Measurements from ENCODE around the gene NKAIN4. TPM values are rescaled to one million over a fixed set of nuclear protein-coding genes. Genes with fewer than 3 reads are reported as not detected.
"Not testable (repeated sequence)": the region's sequence is repeated elsewhere in the genome, so short reads cannot be mapped to it uniquely, and the experiment has no call there.

NKAIN4 gene
- total and polyA plus RNA-seq, 12 donors, result 0.04 TPM; not detected in 11

GRCh38 chr20:63251350-63251749, 2.9 kb downstream of the NKAIN4 start:
- intact Hi-C loops (cut with DNase I); H3K36me3 ChIP-seq; H3K4me3 ChIP-seq; ATAC-seq; H3K27ac ChIP-seq; DNase-seq; H3K9me3 ChIP-seq: not testable (repeated sequence)
- TF ChIP-seq CTCF (IDR thresholded peaks at IDR 0.05), result peak in 3 of 9 donors; percentile 22 to 37 (median 27)
- WGBS, 2 donors, result 27 to 31% methylated on average over 12 of the region's 14 CpGs
- Histone ChIP-seq H3K27me3 (peaks cover 38 to 98% (median 94%) of the 10 kb centered on the region in 7 donors), H3K4me1 (peaks cover 0 to 17% (median 9%) of the 10 kb centered on the region in 9 donors)

DNA sequence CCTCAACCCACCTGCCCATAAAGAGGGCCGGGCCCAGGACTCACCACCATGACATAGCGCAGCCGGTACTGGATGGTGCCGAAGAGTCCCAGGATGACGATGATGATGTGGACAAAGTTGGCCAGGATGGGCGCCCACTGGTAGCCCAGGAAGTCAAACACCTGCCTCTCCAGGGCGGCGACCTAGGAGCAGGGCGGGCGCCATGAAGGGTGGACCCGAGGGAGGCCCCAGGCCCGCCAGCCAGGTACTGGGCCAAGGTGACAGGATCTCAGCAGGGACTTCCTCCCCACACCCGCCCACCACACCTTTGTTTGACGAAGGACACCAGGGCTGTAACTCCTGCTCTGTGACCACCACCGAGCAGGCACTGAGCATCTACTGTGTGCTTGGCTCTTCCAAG, 4.4 kb downstream of the NKAIN4 start:
- DNase-seq, result no peak
- WGBS, 2 donors, result 89 to 90% methylated on average over 15 of the region's 15 CpGs
- Histone ChIP-seq H3K9me3 (no peaks in the 10 kb centered on the region), H3K36me3 (no peaks in the 10 kb centered on the region), H3K4me3 (no peak overlapping the region), H3K27me3 (peaks cover 37 to 97% (median 90%) of the 10 kb centered on the region in 7 donors), H3K4me1 (peaks cover 0 to 17% (median 9%) of the 10 kb centered on the region in 9 donors), H3K27ac (no peak overlapping the region)
- intact Hi-C loops (cut with DNase I), result no loop called here
- TF ChIP-seq CTCF (IDR thresholded peaks at IDR 0.05), result no peak
- ATAC-seq, result no peak

DNA sequence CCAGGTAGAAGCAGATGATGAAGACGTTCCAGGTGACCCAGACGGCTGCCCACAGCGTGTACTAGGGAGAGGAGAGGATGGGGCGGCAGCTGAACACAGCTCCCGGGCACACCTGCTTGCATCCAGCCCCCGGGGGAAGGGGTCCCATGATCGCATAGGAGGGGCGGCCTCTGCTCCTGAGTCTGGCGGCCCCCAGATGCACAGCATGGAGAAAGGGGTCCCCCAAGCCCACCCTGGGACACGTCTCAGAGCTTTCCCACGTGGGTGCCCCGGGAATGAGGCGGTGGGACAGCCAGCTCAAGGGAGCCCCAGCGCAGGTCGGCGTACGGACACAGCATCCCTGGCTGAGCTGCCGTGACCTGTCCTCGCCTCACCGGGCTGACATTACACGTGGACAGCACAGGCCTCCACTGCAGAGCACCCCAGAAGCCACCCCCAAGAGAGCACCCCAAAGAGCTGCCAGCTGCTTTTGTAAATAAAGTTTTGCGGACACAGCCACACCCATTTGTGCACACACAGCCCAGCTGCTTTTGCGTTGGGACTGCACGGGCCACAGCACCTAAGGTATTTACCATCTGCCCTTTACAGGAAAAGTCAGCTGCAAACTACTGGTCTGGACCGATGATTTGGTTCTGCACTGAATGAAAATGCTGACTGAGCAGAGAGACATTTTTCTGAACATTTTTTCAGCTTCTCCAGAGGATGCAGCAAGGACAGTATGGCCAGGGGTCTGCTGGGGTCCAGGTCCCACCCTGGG, 5.2 kb downstream of the NKAIN4 start:
- no peak overlapping the region for H3K4me3 ChIP-seq
- intact Hi-C loops (cut with DNase I), result no loop called here
- TF ChIP-seq CTCF (IDR thresholded peaks at IDR 0.05), result no peak
- no peaks in the 10 kb centered on the region for H3K36me3 ChIP-seq
- WGBS, 2 donors, result 74 to 80% methylated on average over 25 of the region's 25 CpGs
- no peak overlapping the region for H3K27ac ChIP-seq
- DNase-seq (no peak), ATAC-seq (no peak)
- H3K4me1 ChIP-seq, result peaks cover 0 to 11% (median 9%) of the 10 kb centered on the region in 9 donors
- H3K9me3 ChIP-seq, result no peaks in the 10 kb centered on the region
- H3K27me3 ChIP-seq, result peaks cover 29 to 95% (median 84%) of the 10 kb centered on the region in 7 donors

DNA sequence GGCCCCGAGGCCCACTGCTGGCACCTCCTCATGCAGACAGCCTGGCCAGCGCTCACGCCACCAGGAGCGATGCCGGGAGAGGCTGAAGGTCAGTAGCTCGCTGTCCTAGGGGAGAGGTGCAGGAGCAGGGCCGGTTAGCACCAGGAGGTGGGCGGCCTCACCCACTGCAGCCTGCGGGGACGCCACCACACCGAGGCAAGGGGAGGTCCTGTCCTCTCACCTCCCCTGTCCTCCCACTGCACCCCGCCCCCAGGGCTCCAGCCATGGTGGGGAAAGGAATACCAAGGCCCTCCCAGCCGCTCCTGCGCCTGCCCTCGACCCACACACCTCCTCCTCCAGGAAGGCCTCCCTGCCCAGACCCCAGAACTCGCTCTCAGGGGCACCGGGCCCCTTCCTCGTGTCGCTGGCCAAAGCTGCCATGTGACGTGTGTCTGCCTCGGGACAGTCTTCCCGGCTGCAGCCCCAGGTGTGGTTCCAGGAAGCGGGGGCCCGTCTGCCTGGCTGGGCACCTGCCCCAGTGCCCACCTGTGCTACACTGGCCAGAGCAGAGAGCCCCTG, 6.5 kb downstream of the NKAIN4 start:
- 70 to 79% methylated on average over 24 of the region's 24 CpGs for WGBS, 2 donors
- no peak for ATAC-seq
- no peak for DNase-seq

More for the DNA sequence above, 6.5 kb downstream of the NKAIN4 start:
- no peaks in the 10 kb centered on the region for H3K4me1 ChIP-seq
- no peaks in the 10 kb centered on the region for H3K36me3 ChIP-seq
- intact Hi-C loops (cut with DNase I), result no loop called here
- no peaks in the 10 kb centered on the region for H3K9me3 ChIP-seq
- peaks cover 18 to 87% (median 72%) of the 10 kb centered on the region in 7 donors for H3K27me3 ChIP-seq
- no peak overlapping the region for H3K27ac ChIP-seq
- no peak for TF ChIP-seq CTCF (IDR thresholded peaks at IDR 0.05)
- H3K4me3 ChIP-seq, result no peak overlapping the region

Measured in heart right ventricle (tissue), 16 donors.